ENCODE data around the gene SMTNL2.
"Not testable (repeated sequence)": the region's sequence is repeated elsewhere in the genome, so short reads cannot be mapped to it uniquely, and the experiment has no call there.

SMTNL2 gene

DNA sequence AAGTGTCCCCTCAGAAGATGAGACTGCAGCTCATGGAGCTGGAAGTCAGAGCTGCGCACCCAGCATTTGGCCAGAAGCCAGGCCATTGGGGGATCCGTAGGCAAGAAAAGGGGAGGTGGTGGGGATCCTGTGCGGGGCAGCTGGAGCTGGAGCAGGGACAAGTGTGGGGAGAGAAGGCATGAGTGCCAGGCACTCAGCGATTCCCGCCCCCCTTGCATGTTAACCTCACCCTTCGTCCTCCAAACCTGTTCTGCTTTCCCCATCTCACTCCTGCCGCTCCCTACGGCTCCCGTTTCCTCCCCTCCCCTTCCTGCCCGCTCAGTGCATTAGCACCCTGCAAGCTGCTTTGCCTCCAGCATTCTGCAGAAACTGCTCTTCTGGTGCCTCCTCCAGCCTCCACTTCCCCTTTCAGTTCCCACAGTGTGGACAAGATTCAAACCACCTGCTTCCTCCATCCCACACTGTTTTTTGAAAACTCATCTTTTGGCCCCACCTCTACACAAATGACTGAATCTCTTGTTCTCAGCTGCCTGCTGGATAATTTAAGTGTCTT, 51.6 kb downstream of the SMTNL2 start:
- no peak for DNase-seq (ENCODE audit: low read depth)

DNA sequence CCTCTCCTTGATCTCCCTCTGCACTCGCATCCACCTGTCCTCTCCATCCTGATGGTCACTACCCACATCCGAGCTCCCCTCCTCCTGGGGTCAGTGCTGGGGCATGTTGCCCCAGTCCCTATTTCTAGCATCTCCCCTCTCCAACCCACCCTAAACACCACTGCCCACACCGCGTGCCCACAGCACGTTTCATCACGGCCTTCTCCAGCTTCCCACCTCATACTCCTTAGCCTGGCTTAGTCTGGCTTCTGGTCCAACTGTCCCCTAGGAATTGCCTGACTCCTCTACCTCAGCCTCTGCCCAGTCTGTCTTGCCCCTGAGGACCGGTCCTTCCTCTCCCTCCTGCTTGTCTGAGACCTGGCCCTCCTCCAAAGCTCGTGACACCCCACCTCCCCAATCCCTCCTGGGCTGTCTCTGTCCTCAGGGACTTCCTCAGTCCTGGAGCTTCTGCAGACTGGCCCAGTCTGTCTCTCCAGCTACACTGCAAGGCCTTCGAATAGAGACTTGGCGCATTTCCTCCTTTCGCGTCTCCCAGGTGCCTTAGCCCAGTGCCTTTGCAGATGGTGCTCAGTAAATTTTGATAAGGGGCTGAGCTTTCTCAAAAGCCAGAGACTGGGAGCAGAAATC, 52.3 kb downstream of the SMTNL2 start:
- no peak for DNase-seq (ENCODE audit: low read depth)

DNA sequence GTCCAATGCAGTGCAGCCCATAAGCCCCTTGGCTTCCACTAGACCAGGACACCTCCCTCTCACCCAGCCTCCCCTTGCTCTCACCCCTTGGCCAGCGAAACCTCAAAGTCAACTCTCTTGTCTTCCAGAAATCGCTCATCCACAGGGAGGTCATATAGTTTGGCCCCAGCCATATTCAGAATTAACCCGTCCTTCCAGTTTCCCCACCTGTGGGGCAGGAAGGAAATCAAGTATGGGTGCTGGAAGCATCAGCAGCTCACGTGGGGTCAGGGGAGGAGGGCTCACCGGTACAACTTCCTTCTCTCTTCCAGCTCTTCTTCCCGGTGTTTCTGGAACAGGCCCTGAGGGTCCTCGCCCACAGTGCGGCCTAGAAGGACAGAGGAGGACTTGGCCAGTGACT, 54.4 kb downstream of the SMTNL2 start:
- not testable (repeated sequence) for DNase-seq (ENCODE audit: low read depth)

DNA sequence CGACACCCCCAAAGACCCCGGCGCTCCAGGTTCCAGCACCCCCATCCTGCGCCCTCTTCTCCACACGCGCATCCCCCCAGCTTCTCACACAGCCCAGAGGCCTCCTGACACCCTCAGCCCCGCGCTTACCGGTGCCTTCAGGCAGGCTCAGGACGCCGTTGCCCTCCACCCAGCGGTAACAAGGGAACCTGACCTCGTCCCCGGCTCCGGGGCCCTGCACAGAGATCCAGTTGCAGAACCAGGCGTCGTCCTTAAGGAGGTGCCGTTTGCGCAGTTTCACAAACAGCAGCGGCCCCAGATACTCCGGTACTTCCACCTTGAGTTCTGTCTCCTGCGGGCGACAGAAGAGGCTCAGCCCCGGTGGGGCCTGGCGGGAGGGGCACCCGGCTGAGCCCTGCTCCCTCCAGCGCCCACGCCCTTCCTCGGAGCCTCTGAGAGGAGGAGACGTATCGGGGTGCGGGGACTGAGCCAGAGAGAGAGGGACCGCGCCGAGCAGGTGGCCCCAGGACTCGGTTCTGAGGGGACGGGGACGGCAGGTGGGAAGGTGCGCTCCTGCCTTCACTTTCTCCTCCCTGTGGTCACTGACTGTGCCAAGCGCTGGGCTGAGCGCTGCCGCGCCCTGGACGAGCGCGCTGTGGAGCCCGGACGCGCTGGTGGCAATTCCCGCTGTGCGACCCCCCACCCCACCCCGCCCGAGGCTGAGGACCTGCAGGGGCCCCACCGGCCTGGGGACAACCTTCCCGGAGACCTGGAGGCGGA, 55.2 kb downstream of the SMTNL2 start:
- not testable (repeated sequence) for DNase-seq (ENCODE audit: low read depth)

DNA sequence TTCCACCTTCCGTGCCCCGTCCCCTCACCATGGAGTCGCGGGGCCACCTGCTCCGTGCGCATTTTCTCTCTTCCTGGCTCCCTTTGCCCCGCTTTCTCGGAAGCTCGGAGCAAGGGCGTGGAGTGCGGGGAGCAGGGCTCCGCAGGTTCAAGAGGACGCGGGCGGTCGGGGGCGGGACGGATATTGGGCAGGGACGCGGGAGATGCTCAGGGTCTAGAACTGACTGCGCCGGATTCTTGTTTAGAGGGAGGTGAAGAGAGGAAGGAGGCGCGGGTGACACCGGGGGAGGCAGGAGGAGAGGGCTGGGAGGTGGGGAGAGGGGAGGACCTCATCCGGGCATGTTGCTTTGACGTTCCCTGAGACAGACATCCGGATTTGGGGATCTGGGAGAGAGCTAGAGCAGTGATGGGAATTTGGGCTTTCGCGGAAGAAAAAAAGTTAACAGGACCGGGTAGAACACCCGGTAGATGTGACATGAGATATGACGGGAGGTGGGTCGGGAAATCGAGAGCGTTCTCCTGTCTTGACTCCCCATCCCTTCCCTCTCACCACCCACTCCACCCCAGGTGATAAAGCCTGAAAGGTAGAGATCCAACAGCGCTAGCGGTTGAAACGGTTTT, 56.4 kb downstream of the SMTNL2 start:
- DNase-seq (ENCODE audit: low read depth) = not testable (repeated sequence)

DNA sequence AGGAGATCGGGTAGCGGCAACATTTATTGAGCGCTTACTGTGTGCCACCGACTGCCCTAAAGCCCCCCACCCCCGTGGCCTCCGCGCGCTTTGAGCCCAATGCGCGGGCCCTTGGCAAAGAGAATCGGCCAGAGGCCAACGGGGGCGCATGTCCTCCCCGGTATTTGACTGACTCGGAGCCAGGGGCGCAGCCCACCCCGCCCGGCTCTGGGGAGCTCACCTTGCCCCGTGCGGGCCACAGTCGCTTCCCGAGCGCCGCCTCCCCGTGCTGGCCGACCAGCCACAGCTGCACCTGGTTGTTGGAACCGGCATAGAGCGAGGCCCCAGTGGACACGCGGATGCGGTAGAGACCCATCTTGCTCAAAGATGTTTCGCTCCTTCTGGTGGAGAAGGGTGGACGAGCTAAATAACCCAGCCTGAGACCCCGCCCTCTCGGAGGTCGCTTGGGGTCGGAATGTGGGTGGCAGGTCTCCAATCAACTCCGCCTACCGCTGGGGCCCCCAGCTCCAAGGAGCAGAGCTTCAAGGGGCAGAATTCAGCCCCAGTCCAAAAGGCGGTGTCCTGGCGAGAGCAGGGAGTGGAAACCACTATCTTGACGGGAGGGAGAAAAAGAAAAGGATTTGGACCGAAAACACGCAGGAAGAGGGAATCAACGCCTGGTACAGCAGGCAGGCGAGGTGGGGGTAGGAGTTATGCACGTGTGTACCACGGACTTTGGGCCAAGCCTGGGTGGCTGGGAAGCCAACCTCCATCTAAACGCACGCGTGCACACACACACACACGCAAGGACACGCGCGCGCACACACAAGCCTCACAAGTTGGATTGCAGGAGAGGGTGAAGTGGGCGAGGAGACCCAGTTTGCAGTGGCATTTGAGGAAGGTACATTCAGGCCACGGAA, 57.2 kb downstream of the SMTNL2 start, which contains the start of gene ALOX15:
TSS of gene ALOX15 (minus strand) at position 382 of the 899 bp plus-strand sequence. CDS start at position 355, 27 bp downstream.
- DNase-seq (ENCODE audit: low read depth) = no peak

DNA sequence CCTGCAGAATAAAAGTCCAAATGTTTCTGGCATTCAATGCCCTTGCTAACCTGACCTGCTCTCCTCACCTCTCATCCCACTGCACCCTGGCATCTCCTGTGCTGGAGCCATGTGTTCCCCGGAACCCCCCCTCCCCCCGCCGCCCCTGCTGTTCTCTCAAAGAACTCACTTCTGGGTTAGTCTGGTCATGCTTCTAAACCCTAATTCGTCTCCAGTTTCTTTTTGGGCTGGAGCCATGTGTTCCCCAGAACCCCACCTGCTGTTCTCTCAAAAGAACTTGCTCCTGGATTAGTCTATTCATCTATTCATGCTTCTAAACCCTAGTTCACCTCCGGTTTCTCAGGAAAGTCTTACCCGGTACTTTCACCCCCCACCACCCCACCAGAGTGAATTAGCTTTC, 58.0 kb downstream of the SMTNL2 start:
- no peak for DNase-seq (ENCODE audit: low read depth)

DNA sequence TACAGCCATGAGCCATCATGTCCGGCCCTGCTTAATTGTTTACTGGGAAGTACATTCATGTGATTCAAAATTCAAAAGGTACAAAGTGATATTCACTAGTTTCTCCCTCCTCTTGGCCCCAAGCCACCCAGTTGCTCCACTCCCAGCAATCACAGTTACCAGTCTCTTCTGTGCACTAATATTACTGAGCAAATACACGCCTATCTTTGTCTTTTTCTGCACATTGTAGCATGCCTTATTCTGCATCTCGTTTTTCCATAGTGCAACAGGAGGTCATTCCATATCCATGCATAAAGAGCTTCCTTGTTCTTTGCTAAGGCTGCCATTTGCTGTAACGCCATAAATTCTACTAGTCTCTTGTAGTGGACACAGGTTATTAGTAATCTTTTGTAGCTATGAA, 59.3 kb downstream of the SMTNL2 start:
- no peak for DNase-seq (ENCODE audit: low read depth)

DNA sequence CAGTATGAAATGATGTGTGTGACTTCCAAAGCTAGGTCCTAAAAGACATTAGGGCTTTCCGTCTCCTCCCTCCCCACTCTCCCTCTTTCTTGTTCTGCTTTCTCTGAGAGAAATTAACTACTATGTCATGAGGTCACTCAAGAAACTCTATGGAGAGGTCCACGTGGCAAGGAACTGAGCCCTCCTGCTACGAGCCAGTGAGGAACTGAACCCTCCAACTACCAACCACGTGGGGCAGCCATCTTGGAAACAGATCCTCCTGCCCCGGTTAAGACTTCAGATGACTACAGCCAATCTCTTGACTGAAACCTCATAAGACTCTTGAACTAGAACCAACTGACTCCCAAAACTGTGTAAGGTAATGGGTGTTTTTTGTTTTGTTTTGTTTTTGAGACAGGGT, 61.3 kb downstream of the SMTNL2 start:
- DNase-seq (ENCODE audit: low read depth) = no peak

DNA sequence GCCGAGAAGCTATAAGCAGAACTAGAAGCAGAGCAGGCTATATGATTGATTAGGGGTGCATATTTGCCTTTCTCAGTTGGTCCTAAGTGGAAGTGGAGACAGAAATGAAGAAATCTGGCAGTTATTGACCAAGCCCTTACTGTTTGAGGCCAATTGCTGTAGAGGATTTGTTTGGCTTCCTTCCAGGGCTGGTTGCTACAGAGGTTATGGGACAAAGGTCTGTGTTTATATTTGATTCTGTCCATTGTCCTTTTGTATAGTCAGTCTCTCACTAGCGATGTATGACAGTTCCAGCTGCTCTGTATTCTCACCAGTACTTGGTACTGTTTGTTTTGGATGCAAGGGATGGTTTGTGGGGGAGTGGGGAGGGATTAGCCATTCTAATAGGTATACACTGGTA, 64.4 kb downstream of the SMTNL2 start:
- no peak for DNase-seq (ENCODE audit: low read depth)

DNA sequence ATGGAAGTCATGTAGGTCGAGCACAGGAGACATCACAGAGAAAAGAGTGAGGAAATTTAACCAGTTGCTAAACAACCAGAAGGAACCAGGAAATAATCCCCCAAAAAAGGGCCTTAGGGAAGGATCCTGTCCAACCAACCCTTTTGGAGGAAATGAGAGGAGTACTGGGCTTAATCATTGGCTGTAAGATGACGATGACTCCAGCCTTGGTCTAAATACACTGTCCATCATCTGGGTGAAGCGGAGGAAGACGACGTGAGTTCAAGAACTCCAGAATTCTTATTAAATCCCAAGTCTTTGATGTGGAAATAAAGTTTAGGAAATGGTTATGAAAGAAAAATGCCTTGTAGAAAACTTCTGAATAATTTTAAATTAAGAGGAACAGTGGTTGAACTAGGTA, 68.7 kb downstream of the SMTNL2 start:
- no peak for DNase-seq (ENCODE audit: low read depth)

DNA sequence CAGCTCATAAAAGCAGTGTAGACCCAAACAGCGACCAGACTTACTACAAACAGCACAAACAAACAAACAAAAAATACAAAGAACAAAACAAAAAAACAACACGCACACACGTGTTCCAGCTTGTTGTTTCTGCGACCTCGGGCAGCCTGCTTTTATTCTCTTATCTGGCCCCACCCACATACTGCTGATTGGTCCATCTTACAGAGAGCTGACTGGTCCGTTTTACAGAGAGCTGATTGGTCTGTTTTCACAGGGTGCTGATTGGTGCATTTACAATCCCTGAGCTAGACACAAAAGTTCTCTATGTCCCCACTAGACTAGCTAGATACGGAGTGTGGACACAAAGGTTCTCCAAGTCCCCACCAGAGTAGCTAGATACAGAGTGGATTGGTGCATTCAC, 71.6 kb downstream of the SMTNL2 start:
- DNase-seq (ENCODE audit: low read depth) = not testable (repeated sequence)

DNA sequence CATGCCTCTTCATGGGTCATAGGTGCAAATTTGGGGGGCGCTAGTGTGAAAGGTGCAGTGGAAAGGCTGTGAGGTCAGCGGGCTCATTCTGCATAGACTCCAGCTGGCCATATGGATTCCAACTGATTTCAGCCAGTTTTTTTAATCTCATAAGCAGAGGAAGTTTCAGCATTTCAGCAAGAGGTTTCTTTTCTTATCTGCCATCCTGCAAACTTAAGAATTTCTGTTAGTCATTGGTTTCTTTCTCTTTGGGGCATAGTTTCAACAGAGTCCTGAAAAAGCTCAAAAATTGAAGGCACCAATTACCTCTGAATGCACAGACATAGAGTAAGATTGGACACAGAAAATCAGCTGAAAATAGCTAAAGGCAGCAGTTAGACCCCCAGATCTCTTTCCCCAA, 73.3 kb downstream of the SMTNL2 start:
- DNase-seq (ENCODE audit: low read depth) = no peak

Measured in fibroblast of the conjunctiva (primary cell).